Measurements from ENCODE around the gene STAU1. TPM values are rescaled to one million over a fixed set of nuclear protein-coding genes. Genes with fewer than 3 reads are reported as not detected.

STAU1 gene
- polyA plus RNA-seq, 1 donor (not counting 4 experiments of a cell fraction or from before 2014, with no cell fraction given) = 55.3 TPM

DNA sequence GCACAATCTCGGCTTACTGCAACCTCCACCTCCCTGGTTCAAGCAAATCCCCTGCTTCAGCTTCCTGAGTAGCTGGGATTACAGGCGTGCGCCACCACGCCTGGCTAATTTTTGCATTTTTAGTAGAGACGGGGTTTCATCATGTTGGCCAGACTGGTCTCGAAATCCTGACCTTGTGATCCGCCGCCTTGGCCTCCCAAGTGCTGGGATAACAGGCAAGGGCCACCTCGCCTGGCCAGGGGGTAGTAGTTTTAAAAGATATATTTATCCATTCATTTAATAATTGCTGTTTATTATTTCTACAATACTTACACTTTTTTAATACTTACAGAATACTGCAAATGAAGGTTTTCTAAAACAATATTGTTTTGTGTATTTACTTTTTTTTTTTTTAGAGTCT is 15.6 kb upstream of the STAU1 start:
- no peaks in the 10 kb centered on the region for H3K9me3 ChIP-seq (ENCODE audit: control insufficient read depth, low read depth, low read length)
- no peak overlapping the region for H3K9ac ChIP-seq (ENCODE audit: control insufficient read depth, extremely low read depth, insufficient read depth, low read length)
- no peaks in the 10 kb centered on the region for H3K36me3 ChIP-seq (ENCODE audit: control insufficient read depth in 2 of 2, extremely low read depth in 1 of 2, insufficient read depth in 2 of 2, low read length in 2 of 2)
- H3K4me2 ChIP-seq (ENCODE audit: control insufficient read depth, extremely low read depth, insufficient read depth, low read depth, low read length) = no peak overlapping the region
- FAIRE-seq (no peak), DNase-seq (ENCODE audit: low read depth, low spot score) (no peak)
- H3K4me3 ChIP-seq (ENCODE audit: control insufficient read depth in 2 of 3, extremely low read depth in 1 of 3, insufficient read depth in 2 of 3, low read depth in 1 of 3, low read length in 3 of 3) = no peak overlapping the region
- H3K27me3 ChIP-seq (ENCODE audit: control insufficient read depth, extremely low read depth, insufficient read depth, low read length) = no peaks in the 10 kb centered on the region
- dilution Hi-C loops (cut with MboI; ENCODE audit: extremely low pct_ligation_motif_present, low sequenced_read_pairs) = no loop called here
- TF ChIP-seq EZH2 (IDR thresholded peaks at IDR 0.05; ENCODE audit: low read length) = no peak
- TF ChIP-seq, protein P1, sequence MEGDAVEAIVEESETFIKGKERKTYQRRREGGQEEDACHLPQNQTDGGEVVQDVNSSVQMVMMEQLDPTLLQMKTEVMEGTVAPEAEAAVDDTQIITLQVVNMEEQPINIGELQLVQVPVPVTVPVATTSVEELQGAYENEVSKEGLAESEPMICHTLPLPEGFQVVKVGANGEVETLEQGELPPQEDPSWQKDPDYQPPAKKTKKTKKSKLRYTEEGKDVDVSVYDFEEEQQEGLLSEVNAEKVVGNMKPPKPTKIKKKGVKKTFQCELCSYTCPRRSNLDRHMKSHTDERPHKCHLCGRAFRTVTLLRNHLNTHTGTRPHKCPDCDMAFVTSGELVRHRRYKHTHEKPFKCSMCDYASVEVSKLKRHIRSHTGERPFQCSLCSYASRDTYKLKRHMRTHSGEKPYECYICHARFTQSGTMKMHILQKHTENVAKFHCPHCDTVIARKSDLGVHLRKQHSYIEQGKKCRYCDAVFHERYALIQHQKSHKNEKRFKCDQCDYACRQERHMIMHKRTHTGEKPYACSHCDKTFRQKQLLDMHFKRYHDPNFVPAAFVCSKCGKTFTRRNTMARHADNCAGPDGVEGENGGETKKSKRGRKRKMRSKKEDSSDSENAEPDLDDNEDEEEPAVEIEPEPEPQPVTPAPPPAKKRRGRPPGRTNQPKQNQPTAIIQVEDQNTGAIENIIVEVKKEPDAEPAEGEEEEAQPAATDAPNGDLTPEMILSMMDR (optimal IDR thresholded peaks at IDR 0.05 in 1 of 3, IDR thresholded peaks at IDR 0.05 in 1 of 3, conservative IDR thresholded peaks at IDR 0.05 in 1 of 3; ENCODE audit: extremely low read depth in 1 of 3, insufficient read depth in 2 of 3, low read length in 3 of 3) = no peak
- no peaks in the 10 kb centered on the region for H3K4me1 ChIP-seq (ENCODE audit: control insufficient read depth, extremely low read depth, insufficient read depth, low read length)
- H3K27ac ChIP-seq (ENCODE audit: control insufficient read depth, insufficient read depth, low read length) = no peak overlapping the region
- no peaks in the 10 kb centered on the region for H4K20me1 ChIP-seq (ENCODE audit: control insufficient read depth, extremely low read depth, insufficient read depth, low read length)
- no peaks in the 10 kb centered on the region for H3K79me2 ChIP-seq (ENCODE audit: control insufficient read depth, insufficient read depth, low read length)
- no peaks in the 10 kb centered on the region for H3K9me1 ChIP-seq (ENCODE audit: control insufficient read depth, extremely low read depth, insufficient read depth, low read length)
- H2AFZ ChIP-seq (ENCODE audit: control insufficient read depth, low read length) = no peak overlapping the region

DNA sequence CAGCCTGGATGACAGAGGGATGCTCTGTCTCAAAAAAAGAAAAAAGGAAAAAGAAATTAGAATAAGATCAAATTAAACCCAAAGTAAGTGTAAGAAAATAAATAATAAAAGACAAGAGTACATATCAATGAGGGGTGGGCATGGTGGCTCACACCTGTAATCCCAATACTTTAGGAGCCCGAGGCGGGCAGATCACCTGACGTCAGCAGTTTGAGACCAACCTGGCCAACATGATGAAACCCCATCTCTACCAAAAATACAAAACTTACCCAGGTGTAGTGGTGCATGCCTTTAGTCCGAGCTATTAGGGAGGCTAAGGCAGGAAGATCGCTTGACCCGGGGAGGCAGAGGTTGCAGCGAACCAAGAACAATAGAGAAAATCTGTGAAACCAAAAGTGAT is 14.9 kb upstream of the STAU1 start:
- H3K9ac ChIP-seq (ENCODE audit: control insufficient read depth, extremely low read depth, insufficient read depth, low read length) = no peak overlapping the region
- H3K36me3 ChIP-seq (ENCODE audit: control insufficient read depth in 2 of 2, extremely low read depth in 1 of 2, insufficient read depth in 2 of 2, low read length in 2 of 2) = no peaks in the 10 kb centered on the region
- no peaks in the 10 kb centered on the region for H3K27me3 ChIP-seq (ENCODE audit: control insufficient read depth, extremely low read depth, insufficient read depth, low read length)
- no peaks in the 10 kb centered on the region for H3K9me1 ChIP-seq (ENCODE audit: control insufficient read depth, extremely low read depth, insufficient read depth, low read length)
- H3K27ac ChIP-seq (ENCODE audit: control insufficient read depth, insufficient read depth, low read length) = no peak overlapping the region
- no peaks in the 10 kb centered on the region for H3K4me1 ChIP-seq (ENCODE audit: control insufficient read depth, extremely low read depth, insufficient read depth, low read length)
- dilution Hi-C loops (cut with MboI; ENCODE audit: extremely low pct_ligation_motif_present, low sequenced_read_pairs) = no loop called here
- H3K9me3 ChIP-seq (ENCODE audit: control insufficient read depth, low read depth, low read length) = no peaks in the 10 kb centered on the region
- TF ChIP-seq, protein P1 (optimal IDR thresholded peaks at IDR 0.05 in 1 of 3, IDR thresholded peaks at IDR 0.05 in 1 of 3, conservative IDR thresholded peaks at IDR 0.05 in 1 of 3; ENCODE audit: extremely low read depth in 1 of 3, insufficient read depth in 2 of 3, low read length in 3 of 3) = no peak
- TF ChIP-seq EZH2 (IDR thresholded peaks at IDR 0.05; ENCODE audit: low read length) = no peak
- no peaks in the 10 kb centered on the region for H3K79me2 ChIP-seq (ENCODE audit: control insufficient read depth, insufficient read depth, low read length)
- no peaks in the 10 kb centered on the region for H4K20me1 ChIP-seq (ENCODE audit: control insufficient read depth, extremely low read depth, insufficient read depth, low read length)
- H3K4me3 ChIP-seq (ENCODE audit: control insufficient read depth in 2 of 3, extremely low read depth in 1 of 3, insufficient read depth in 2 of 3, low read depth in 1 of 3, low read length in 3 of 3) = no peak overlapping the region
- no peak for DNase-seq (ENCODE audit: low read depth, low spot score)
- no peak overlapping the region for H2AFZ ChIP-seq (ENCODE audit: control insufficient read depth, low read length)
- FAIRE-seq = no peak
- H3K4me2 ChIP-seq (ENCODE audit: control insufficient read depth, extremely low read depth, insufficient read depth, low read depth, low read length) = no peak overlapping the region
